Measurements from ENCODE around the gene ONECUT1.

DNA sequence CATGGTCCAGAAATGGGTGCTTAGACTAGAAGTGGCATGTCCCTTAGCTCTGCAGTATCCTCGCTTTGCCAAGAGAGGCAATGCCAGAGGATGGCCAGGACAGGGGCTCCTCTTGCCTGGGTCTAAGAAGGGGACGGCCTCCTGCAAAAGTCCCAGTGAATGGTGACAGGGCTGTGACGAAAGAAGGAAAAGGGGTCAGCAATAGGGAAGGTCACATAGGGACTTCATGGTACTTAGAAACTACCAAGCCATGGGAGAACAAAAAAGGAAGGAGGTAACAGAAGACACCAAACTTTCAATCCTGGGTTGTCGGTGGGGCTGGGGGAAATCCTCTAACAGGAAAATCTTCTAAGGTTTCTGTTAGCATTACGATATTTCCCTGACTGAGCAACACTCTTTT lies 74.7 kb downstream of the ONECUT1 start:
- no peak for TF ChIP-seq ZNF274 (IDR thresholded peaks at IDR 0.05; ENCODE audit: low read depth, low read length)
- TF ChIP-seq SUZ12 (IDR thresholded peaks at IDR 0.05; ENCODE audit: extremely low read depth, insufficient read depth, insufficient read length) = no peak
- no peak for TF ChIP-seq YY1 (IDR thresholded peaks at IDR 0.05; ENCODE audit: insufficient read depth, insufficient read length)
